Lung (tissue), 12 donors: Measurements from ENCODE around the gene ZNF324B. TPM values are rescaled to one million over a fixed set of nuclear protein-coding genes. Genes with fewer than 3 reads are reported as not detected.

Source experiments
- ATAC-seq: fragments of 200-7000 bp; cut with Tn5 transposase; one replicate; pipeline ENCODE4 v1.9.1; 2020; ENCODE audit warnings: moderate number of reproducible peaks; ENCODE audit not compliant: insufficient read depth, low FRiP score
- DNase-seq, 3 donors: peaks; one replicate each; pipeline ENCODE4 v3.0.0-alpha.2; 2013 to 2017
- H3K27ac ChIP-seq, 2 donors: one replicate each; pipeline ENCODE4 v1.5.1; 2013; ENCODE audit warnings: mild to moderate bottlenecking in 2 of 2, moderate library complexity in 2 of 2, control low read depth in 1 of 2, inconsistent platforms in 1 of 2, low read depth in 1 of 2, low read length in 1 of 2
- H3K27me3 ChIP-seq, 3 donors: one replicate each; pipeline ENCODE4 v1.5.1; 2013; ENCODE audit warnings: low read length in 2 of 3; ENCODE audit not compliant: control insufficient read depth in 3 of 3, insufficient read depth in 3 of 3
- H3K36me3 ChIP-seq, 4 donors: one replicate each; pipeline ENCODE4 v1.5.1; 2013; ENCODE audit warnings: low read length in 4 of 4, mild to moderate bottlenecking in 1 of 4, moderate library complexity in 1 of 4; ENCODE audit not compliant: control insufficient read depth in 4 of 4, insufficient read depth in 4 of 4
- H3K4me1 ChIP-seq, 5 donors: one replicate each; pipeline ENCODE4 v1.5.1; 2013; ENCODE audit warnings: low read length in 5 of 5, mild to moderate bottlenecking in 2 of 5, moderate library complexity in 1 of 5; ENCODE audit not compliant: control insufficient read depth in 5 of 5, insufficient read depth in 5 of 5
- H3K4me3 ChIP-seq: one replicate; pipeline ENCODE4 v1.5.1; 2013; ENCODE audit warnings: mild to moderate bottlenecking, control low read depth, moderate library complexity
- H3K9ac ChIP-seq, 2 donors: one replicate each; pipeline ENCODE4 v1.5.1; 2013; ENCODE audit warnings: low read length in 2 of 2, control low read depth in 1 of 2; ENCODE audit not compliant: insufficient read depth in 1 of 2
- H3K9me3 ChIP-seq, 4 donors: one replicate each; pipeline ENCODE4 v1.5.1; 2013; ENCODE audit warnings: low read length in 3 of 4, mild to moderate bottlenecking in 1 of 4, moderate library complexity in 1 of 4; ENCODE audit not compliant: control insufficient read depth in 4 of 4, insufficient read depth in 3 of 4
- CTCF ChIP-seq: IDR thresholded peaks from 2 replicates; pipeline ENCODE4 v1.5.1; 2012; ENCODE audit warnings: mild to moderate bottlenecking; ENCODE audit errors: control extremely low read depth, extremely low read depth
- WGBS, 2 donors: extraction: QIAGEN DNeasy Blood & Tissue Kit; methylation state at CpG; one replicate each; pipeline ENCODE4 v1.1.7; 2013; 5-methylcytosine and 5-hydroxymethylcytosine counted together
- polyA plus RNA-seq, 2 donors: library from polyadenylated mRNA; stranded (reverse); fragments of 200-250 nt; gene quantifications; one replicate each; pipeline ENCODE4 v1.2.1, GENCODE V29; 2013
- total RNA-seq, 2 donors: library from RNA; depleted of rRNA in 1 of 2; stranded (reverse); fragments of >200 nt in 1 of 2; gene quantifications; one replicate each; pipeline ENCODE4 v1.2.1, GENCODE V29; 2014 to 2021
- donor health status: control.
- donor health status: control.
- donor health status: Bipolar disorder and iron deficiency.
- donor health status: healthy.
- donor health status: DM: yes; HTN: yes; CAD: no.

The ZNF324B gene
- total and polyA plus RNA-seq, 4 donors: 2.8 to 9.3 (median 6.1) TPM

- H3K27me3 ChIP-seq: no peaks in the 10 kb centered on the region
- TF ChIP-seq CTCF: no peak
- no peaks in the 10 kb centered on the region for H3K4me1 ChIP-seq
- H3K27ac ChIP-seq: no peak overlapping the region
- peaks cover under 1 to 45% (median 21%) of the 10 kb centered on the region in 4 donors for H3K36me3 ChIP-seq
- no peak for ATAC-seq
- H3K9me3 ChIP-seq: peaks cover 13 to 57% (median 43%) of the 10 kb centered on the region in 4 donors
- DNase-seq: no peak
- no peak overlapping the region for H3K4me3 ChIP-seq
- 76 to 95% methylated on average over 1 of the region's 1 CpG for WGBS, 2 donors
- no peak overlapping the region for H3K9ac ChIP-seq
These were observed 22.8 kb upstream of the ZNF324B start for GRCh38 chr19:58428617-58429016.

- Histone ChIP-seq H3K36me3 (peaks cover 12 to 57% (median 32%) of the 10 kb centered on the region in 4 donors), H3K27ac (no peak overlapping the region), H3K27me3 (no peaks in the 10 kb centered on the region), H3K4me3 (no peak overlapping the region), H3K4me1 (no peaks in the 10 kb centered on the region), H3K9ac (no peak overlapping the region), H3K9me3 (peaks cover 24 to 68% (median 52%) of the 10 kb centered on the region in 4 donors)
- no peak for DNase-seq
- TF ChIP-seq CTCF: no peak
- ATAC-seq: no peak
These were observed 21.7 kb upstream of the ZNF324B start for GRCh38 chr19:58429745-58430144.

GRCh38 chr19:58434217-58434616 is 17.2 kb upstream of the ZNF324B start:
- DNase-seq (no peak), ATAC-seq (no peak)
- 99% methylated on average over 2 of the region's 2 CpGs for WGBS, 2 donors
- Histone ChIP-seq H3K4me1 (peaks cover 0 to 2% (median 0%) of the 10 kb centered on the region in 5 donors), H3K9ac (no peak overlapping the region), H3K4me3 (no peak overlapping the region), H3K27me3 (no peaks in the 10 kb centered on the region), H3K36me3 (peaks cover 29 to 72% (median 52%) of the 10 kb centered on the region in 4 donors), H3K9me3 (peaks cover 25 to 84% (median 63%) of the 10 kb centered on the region in 4 donors), H3K27ac (no peak overlapping the region)
- no peak for TF ChIP-seq CTCF
